Bronchial epithelial cell (primary cell): ENCODE results near the gene KDM7A. TPM values are rescaled to one million over a fixed set of nuclear protein-coding genes. Genes with fewer than 3 reads are reported as not detected.

ENCODE experiments used
- DNase-seq: peaks from one replicate; pipeline ENCODE4 v3.0.0-alpha.2; 2010; ENCODE audit warnings: low read depth
- FAIRE-seq: peaks from 2 replicates; lab custom pipeline; 2011; peaks lifted over from hg19 to GRCh38; lab: Jason Lieb, UNC
- H3K27me3 ChIP-seq: 2 replicates; pipeline ENCODE4 v1.5.1; 2011; ENCODE audit warnings: low read length; ENCODE audit not compliant: control insufficient read depth, insufficient read depth
- H3K36me3 ChIP-seq: 2 replicates; pipeline ENCODE4 v1.5.1; 2011; ENCODE audit warnings: low read length; ENCODE audit not compliant: control insufficient read depth, insufficient read depth
- H3K4me3 ChIP-seq: 2 replicates; pipeline ENCODE4 v1.5.1; 2011; ENCODE audit warnings: mild to moderate bottlenecking, low read depth, low read length, control low read depth
- total RNA-seq: library from RNA; depleted of rRNA; stranded (reverse); fragments of >200 nt; gene quantifications from 2 replicates; pipeline ENCODE4 v1.2.1, GENCODE V29; 2014
- TF ChIP-seq, protein P1 (sequence below): IDR thresholded peaks from 2 replicates; pipeline ENCODE4 v1.5.1; 2011; ENCODE audit warnings: mild to moderate bottlenecking, moderate library complexity, low read length, control low read depth, inconsistent platforms; ENCODE audit not compliant: insufficient read depth, severe bottlenecking

KDM7A gene
- total RNA-seq, 1 donor from 2014 or later, result 14.7 TPM

DNA sequence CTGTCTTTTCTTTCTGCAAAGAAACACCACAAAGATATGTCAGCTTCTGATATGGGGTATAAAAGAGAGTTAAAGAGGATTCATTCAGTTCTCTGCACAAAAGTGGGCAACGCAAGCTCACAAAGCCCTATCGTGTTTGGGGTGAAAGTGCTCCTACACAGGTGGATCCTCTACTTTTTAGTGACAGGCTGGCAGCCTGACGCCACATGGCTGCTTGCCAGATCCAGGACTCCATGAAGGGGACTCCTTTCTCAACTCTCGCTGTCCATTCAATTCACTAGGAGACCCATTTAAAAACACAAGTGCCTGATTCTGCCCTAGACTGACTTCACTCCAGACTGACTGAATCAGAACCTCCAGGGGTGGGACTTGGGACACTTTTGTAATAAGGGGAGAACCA is 122.0 kb downstream of the KDM7A start:
- no peak for DNase-seq
- TF ChIP-seq, protein P1, sequence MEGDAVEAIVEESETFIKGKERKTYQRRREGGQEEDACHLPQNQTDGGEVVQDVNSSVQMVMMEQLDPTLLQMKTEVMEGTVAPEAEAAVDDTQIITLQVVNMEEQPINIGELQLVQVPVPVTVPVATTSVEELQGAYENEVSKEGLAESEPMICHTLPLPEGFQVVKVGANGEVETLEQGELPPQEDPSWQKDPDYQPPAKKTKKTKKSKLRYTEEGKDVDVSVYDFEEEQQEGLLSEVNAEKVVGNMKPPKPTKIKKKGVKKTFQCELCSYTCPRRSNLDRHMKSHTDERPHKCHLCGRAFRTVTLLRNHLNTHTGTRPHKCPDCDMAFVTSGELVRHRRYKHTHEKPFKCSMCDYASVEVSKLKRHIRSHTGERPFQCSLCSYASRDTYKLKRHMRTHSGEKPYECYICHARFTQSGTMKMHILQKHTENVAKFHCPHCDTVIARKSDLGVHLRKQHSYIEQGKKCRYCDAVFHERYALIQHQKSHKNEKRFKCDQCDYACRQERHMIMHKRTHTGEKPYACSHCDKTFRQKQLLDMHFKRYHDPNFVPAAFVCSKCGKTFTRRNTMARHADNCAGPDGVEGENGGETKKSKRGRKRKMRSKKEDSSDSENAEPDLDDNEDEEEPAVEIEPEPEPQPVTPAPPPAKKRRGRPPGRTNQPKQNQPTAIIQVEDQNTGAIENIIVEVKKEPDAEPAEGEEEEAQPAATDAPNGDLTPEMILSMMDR, result no peak
- no peaks in the 10 kb centered on the region for H3K27me3 ChIP-seq
- no peak overlapping the region for H3K4me3 ChIP-seq
- no peaks in the 10 kb centered on the region for H3K36me3 ChIP-seq
- FAIRE-seq, result no peak

DNA sequence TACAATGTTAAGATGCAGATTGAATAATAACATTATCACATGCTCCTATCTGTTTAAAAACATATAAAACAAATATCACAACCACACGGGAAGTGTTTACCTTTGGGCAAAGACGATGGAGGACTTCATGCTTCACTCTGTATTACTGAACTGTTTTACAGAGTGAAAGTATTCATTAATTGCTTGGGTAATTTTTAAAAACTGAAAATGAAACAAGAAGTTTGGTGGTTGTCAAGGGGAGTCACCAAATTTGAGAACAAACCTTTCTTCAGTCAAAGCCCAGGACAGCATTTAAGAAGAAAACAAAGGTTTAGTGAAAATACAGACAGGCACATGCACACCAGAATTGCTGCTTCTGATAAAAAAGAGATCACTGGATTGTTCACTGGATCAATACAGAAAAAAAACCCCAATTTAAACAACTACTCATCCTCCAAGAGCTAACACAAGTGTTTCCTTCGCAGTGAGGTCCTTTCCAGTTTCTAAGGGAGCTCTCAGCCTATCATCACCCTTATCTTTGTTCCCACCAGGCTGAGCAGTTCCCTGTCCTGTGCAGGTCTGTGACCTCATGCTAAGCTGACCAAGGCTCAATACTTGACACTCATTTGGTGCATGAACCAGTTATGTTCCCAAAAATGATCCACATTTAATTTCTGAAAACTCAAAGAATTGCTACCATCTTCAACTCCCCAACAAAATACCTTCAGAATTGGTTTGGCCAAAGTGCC is 122.8 kb downstream of the KDM7A start:
- Histone ChIP-seq H3K4me3 (no peak overlapping the region), H3K36me3 (peaks cover 2% of the 10 kb centered on the region), H3K27me3 (no peaks in the 10 kb centered on the region)
- TF ChIP-seq, protein P1, result no peak
- DNase-seq (no peak), FAIRE-seq (no peak)

DNA sequence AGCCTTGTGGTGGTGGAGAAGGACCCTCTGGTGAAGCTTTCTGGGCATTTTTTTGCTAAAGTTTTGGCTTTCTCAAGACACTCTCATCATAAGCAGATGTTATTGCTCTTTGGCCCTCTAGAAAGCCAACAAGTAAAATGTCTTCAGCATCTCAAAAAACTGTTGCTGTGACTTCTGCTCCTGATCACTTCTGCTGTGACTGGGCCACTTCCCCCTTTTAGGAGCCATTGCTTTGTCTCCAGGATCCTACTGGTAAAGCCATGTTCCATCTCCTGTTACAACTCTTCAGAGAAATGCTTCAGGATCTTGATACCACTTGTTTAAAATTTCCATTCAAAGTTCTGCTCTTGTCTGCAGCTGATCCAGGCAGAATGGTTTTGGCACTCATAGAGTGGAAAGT is 125.0 kb downstream of the KDM7A start:
- FAIRE-seq, result no peak
- DNase-seq, result no peak

GRCh38 chr7:140050100-140050499 is 126.7 kb downstream of the KDM7A start:
- Histone ChIP-seq H3K4me3 (no peak overlapping the region), H3K36me3 (peaks cover 2% of the 10 kb centered on the region), H3K27me3 (no peaks in the 10 kb centered on the region)
- FAIRE-seq, result no peak
- TF ChIP-seq, protein P1, result no peak
- DNase-seq, result no peak

More for the DNA sequence above, 125.0 kb downstream of the KDM7A start:
- no peaks in the 10 kb centered on the region for H3K27me3 ChIP-seq
- no peak overlapping the region for H3K4me3 ChIP-seq
- peaks cover 2% of the 10 kb centered on the region for H3K36me3 ChIP-seq
- TF ChIP-seq, protein P1, result no peak

GRCh38 chr7:140049339-140050024 is 127.3 kb downstream of the KDM7A start:
- no peaks in the 10 kb centered on the region for H3K27me3 ChIP-seq
- H3K36me3 ChIP-seq, result peaks cover 2% of the 10 kb centered on the region
- DNase-seq, result no peak
- no peak for FAIRE-seq
- TF ChIP-seq, protein P1, result no peak
- no peak overlapping the region for H3K4me3 ChIP-seq
